GM21447 (cell line): ENCODE data around the gene NKX1-1.
"Not testable (repeated sequence)": the region's sequence is repeated elsewhere in the genome, so short reads cannot be mapped to it uniquely, and the experiment has no call there.

Experiments
- ATAC-seq: cut with Tn5 transposase; IDR thresholded peaks from one replicate; pipeline ENCODE4 v1.9.1; 2021; ENCODE audit not compliant: unreplicated experiment

Gene NKX1-1

DNA sequence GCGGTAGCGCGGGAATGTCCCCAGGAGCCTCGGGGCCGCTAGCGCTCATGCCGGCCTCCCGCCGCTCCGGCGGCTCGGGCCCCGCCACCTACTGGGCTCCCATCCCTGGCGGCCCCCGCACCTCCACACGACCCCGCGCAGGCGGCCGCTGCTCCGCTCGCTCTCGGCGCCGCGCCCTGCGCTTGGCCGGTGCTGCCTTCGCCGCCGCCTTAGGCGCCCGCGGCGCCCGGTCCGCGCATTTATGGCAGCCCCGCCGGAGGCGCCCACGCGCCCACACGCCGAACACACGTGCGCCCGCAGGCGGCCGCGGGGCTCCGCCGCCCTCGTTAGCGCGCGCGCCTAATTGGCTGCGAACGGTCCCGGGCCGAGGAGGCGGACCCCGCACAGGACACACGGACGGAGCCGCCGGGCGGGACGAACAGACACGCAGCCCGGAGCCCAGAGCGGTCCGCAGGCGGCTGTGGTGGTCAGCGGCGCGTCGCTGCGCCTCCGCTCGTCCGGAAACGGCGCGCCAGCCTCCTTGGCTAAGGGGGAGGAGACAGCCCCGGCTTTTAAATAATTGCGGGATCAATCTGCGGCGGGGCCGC is at the start of gene NKX1-1:
Gene NKX1-1 (minus strand): TSS at position 49 of the 587 bp plus-strand sequence. CDS start 0 bp downstream, at position 49.
- no peak for ATAC-seq

DNA sequence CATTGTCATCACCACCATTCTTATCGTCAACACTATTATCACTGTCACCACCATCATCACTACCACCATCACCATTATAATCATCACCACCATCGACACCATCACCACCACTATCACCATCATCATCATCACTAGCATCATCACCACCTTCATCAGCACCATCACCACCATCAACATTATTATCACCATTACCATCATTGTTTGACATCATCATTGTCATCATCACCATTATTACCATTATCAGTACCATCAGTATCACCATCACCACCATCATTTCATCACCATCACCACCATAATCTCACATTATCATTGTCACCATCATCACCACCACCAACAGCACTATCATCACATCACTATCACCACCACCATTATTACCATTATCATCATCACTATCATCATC is 47.5 kb upstream of the NKX1-1 start:
- no peak for ATAC-seq

DNA sequence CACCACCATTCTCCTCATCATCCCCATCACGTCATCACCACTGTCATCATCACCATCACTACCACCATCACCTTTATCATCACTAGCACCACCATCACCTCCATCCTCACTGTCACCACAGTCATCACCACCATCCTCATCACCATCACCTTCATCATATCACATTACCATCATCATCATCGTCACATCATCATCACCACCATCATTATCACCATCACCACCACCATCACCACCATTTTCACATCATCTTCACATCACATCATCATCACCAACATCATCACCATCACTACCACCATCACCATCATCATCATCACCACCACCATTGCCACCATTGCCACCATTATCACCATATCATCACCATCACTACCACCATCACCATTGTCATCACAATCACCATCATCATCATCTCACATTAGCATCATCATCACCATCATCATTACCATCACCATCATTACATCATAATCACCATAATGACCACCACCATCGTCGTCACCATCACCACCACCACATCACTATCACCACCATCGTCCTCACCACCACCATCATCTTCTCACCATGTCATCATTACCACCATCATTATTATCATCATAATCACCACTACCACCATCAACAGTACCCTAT is 46.3 kb upstream of the NKX1-1 start:
- no peak for ATAC-seq

DNA sequence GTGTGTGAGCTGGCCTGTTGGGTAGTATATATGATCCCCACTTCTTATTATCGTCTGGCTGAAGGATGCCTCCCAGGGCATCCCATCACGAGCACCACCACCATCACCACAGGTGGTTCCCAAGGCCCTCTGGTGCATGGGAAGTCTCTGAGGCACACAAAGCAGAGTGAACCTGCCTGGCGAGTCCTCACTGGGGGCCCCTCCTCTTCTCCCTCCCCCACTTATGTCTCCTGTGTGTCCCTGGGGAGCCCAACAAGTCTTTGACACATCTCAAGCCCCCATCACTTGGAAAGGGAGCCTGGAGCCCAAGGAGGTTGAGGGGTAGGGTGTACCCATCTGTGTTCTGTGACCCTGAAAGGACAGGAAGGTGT is 45.5 kb upstream of the NKX1-1 start:
- ATAC-seq: no peak

DNA sequence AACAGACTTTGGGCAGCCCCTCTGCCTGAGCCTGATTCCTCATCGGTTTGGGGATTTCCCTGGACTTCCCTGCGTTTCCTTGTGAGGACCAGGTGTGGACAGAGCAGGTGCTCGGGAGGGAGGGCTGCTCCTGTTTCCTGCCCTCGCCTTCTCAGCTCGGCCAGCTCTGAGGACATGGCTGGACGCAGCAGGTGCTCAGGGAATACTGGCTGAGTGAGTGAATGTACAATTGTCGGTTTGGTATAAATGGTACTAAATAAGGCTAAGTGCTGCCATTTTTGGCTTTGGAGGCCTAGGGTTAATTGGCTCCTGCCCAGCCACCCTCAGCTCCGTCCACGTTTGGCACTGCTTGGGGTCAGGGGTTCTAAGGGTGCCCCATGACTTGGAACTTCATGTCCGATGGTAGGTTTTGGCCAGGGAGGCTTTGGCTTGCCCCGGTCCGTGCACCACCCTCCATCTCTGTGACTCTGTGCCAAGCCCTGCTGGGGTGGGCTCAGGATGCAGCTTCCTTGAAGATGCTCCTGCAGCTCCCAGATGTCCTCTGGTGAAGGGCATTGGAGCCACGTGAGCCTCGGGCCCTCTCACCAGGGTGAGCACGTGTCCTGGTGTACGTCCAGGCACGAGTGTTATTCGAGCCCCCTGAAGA is 45.0 kb upstream of the NKX1-1 start:
- no peak for ATAC-seq

DNA sequence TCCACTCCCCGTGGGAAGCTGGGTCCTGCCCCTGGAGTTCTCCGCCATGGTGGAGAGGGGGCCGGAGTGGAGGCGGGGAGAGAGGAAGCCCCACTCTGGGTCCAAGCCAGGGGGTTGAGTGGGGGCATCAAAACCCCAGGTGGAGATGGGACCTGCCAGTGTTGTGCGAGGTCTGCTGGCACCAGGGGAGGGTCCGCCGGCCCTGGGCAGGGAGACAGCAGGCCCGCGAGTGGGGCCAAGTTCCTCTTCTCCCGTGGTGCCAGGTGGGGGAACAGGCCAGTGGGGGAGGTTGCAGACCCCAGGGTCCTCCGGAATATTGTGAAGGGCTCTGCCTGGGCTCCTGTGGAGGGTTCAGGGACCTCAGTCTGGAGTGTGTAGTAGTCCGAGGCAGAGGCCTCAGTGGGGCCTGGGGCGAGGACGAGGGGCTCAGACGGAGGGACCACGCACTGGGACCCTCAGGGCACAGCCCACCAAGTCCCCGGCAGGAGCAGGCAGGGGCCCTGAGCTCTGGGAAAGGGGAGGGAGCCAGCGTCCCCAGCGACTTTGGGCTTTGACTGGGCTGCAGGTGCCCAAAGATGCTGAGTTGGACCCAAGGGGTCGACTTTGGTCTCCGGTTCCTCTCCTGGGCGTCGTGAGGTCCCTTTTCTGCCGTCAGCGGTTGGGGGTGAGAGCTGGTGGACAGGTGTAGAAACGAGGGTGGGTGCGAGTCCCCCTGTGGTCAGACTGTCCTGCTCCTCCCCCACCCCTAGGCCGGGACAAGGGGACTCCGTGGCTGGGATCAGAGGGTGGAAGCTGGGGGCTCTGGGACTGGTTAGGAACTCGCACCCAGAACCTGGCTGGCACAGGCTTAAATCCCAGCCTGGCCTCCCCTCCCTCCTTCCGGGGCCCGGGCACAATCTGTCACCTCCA is 43.8 kb upstream of the NKX1-1 start:
- no peak for ATAC-seq

DNA sequence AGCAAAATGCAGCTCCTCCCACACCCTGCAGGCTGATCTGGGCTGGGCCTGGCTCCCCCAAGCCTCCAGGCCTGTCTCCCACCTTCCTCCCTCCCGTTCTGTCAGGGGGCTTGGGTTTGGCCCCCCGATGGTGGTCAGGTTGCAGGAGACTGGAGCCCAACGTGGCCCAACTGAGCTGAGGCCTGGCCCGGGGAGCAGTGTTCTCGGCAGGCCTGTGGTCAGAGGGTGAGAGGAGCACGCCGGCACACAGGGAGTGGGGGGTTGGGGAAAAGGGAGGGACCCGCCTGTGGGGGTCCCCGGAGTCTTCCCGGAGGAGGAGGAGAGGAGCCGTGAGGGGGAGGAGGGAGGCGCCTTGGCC is 43.2 kb upstream of the NKX1-1 start:
- ATAC-seq: no peak

DNA sequence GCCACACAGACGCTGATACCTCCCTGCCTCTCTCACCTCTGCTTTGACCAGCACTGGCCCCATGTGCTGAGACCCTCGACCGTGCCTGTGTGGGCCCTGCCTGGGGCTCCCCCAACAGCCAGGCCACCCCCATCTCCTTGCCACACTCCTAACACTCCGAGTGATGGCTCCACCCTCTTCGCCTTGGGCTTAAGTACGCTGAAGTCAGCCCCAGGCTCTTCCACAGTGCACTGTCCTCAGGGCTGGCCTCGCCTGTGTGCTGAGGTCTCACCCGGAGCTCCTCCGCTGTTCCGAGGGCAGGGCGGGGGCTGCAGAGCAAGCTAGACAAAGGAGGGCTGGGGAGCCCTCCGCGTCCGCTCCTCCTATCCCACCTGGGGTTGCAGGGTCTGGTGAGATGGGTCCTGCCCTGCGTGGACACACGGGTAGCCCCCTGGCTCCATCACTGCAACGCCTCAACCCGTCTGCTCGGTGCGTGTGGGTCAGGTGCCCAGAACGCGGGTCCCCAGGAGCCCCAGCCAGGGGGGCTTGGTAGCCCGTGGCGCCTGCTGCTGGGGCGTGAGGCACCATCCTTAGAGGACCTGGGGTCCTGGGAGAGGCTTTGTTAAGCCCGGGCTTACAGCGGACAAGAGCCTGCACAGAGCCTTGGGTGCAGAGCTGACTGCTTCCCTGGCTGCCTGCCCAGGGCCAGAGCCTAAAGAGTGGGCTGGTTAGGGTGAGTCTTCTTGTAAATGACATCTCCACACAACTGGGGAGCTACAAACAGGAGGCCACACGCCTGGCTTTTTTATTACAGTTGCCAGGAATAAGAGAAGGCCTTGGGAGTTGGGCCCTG is 42.6 kb upstream of the NKX1-1 start:
- no peak for ATAC-seq

DNA sequence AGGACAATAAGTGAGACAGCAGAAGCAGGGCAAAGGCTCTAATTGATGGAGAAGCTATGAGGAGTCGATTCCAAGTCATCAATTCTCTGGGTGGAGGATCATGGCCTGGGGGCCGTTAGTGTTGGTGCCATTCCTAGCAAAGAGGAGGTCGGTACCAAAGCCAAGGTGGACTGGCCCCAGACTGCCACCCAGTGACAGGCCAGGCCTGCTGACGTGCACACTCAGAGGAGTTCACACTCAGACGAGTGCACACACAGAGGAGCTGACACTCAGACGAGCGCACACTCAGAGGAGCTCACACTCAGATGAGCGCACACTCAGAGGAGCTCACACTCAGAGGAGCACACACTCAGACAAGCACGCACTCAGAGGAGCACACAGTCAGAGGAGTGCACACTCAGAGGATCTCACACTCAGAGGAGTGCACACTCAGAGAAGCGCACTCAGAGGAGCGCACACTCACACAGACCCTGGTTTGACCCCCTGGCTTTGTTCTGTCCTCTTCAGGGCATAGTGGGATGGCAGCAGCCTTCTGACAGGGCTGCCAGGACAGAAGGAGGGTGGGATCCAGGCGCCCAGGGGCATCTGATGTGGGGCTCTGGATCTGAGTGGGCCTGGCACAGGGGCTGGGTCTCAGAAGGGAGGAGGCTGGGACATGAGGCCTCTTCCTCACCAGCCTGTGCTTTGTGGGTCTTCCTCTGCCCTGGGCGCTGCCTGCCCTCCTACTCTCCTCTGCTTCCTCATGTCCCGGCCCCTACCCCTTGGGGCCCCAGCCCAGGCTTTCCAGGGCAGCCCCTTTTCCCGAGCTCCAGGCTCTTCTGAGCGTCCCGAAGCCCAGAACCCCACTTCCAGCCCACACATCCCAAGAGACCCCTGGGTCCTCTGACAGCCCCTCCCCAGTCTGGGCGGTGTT is 41.7 kb upstream of the NKX1-1 start:
- no peak for ATAC-seq

DNA sequence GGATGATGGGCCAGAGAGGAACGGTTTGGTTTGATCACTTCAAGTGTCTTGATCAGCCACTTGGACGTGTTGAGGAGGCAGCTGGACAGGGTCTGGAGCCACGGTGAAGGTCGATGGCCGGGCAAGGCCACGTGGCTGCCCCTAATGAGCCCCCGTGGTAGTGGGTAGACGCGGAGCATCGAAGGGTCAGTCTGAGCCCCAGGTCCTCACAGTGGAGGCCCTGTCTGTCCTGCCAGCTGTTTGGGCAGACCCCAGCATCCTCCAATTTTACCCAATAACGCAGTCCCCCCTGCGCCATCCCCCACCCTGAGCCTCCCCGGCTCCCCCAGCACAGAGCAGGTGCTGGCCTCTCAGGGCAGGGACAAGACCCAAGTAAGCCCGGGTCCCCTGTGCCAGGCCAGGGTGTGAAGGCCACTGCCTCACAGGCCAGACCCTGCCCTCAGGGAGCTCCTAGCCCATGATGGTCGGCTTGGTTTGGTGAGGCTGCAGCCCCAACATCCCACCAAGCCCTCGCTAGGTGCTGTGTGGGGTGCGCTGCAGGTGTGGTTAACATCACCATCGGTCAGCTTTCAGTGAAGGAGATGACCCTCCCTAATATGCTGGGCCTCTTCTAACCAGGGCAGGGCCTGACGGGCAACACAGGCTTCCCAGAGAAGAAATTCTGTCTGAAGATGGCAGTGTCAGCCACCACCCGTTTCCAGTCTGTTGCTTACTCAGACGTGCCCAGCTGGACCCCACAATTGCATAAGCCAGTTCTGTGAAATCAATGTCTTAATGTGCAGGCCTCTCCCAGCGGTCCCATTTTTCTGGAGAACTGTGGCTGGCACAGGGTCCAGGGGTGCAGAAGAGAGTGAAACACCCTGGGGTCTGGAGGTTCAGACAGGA is 40.5 kb upstream of the NKX1-1 start:
- ATAC-seq: no peak

DNA sequence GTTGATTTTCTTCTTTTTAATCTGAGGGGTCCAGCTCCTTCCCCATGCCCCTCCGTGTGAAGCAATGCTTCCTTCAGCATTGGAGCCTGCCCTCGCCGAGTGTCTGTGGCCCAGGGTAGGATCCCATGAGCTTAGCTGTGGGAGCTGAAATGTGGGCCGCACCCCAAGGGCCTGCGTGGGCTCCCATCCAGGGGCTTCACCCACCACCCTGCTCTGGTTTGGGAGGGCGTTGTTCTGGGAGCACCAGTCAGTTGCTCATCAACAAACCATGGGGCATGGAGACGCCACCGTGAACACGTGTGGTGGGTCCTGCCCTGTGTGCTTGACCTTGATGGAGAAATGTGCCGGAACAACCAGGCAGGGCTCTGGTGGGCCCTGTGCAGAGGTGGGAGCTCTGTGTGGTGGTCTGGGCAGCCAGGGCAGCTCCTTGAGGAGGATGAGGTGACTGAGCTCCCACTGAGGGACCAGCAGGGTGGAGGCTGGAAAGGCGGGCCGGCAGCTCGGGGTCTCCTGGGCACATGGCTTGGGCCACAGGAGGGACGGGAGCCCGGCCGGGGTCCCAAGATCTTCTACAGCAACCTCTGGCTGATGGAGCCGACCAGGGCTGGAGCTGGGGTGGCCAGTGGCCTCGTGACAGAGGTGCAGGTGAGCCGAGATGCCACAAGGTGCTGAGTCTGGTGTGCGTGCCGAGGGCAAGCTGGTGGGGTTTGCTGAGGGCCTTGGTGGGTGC is 39.6 kb upstream of the NKX1-1 start:
- no peak for ATAC-seq

DNA sequence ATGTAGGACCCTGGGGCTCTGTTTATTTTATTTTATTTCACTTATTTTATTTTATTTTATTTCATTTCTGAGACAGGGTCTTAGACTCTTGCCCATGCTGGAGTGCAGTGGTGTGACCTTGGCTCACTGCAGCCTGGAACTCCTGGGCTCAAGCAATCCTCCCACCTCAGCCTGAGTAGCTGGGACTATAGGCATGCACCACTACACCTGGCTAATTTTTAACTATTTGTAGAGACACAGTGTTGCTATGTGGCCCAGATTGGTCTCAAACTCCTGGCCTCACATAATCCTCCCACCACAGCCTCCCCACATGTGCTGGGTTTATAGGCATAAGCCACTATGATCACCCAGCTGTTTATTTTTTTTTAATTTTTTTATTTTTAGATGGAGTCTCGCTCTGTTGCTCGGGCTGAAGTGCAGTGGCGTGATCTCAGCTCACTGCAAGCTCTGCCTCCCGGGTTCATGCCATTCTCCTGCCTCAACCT is 37.5 kb upstream of the NKX1-1 start:
- ATAC-seq: not testable (repeated sequence)

DNA sequence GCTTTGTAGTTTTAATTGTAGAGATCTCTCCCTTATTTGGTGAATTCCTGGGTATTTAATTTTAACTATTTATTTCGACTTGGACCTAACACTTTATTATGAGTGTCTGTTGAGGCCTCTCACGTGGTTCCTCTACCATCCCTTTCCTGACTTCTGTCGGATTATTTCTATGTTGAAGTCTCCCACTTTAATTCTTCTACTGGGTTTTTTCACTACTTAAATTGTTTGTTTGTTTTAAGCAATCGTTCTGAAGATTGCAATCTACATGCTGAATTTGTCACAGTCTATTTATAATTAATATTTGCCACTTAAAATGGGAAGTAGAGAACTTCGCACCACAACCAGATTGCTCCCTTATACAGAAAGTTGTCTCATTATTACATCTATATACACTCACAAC is 20.8 kb upstream of the NKX1-1 start:
- no peak for ATAC-seq

DNA sequence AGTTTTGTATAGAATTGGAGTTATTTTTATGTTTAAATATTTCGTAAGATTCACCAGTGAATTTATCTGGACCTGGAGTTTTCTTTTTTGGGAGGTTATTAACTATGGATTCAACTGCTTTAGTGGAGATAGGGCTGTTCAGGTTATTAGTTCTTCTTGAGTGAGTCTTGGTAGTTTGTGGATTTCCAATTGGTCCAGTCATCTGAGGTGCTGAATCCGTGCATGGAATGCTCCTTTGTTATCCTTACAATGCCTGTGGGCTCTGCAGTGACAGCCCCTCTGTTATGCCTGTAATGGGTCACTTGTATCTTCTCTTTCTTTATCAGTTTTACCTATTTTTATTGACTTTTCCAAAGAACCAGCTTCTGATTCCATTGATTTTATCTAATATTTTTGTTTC is 15.4 kb upstream of the NKX1-1 start:
- ATAC-seq: no peak

DNA sequence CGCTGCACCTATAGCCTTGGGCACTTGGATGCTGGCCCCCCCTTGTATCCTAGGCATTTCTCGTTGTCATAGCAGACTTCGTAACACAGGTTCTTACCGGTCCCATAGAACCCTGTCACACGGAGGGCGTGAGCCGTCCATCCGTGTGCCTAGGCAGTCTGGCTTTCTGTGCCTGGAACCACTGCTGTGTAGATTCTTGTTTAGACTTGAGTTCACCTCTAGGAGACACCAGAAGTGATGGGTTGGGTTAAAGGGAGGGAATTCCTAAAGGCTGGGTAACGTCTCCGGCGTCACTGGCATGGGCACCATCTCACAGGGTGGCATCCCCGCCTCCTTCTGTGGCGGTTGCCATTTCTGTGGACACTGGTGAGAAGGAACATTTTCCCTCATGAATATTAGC is 13.5 kb upstream of the NKX1-1 start:
- no peak for ATAC-seq

DNA sequence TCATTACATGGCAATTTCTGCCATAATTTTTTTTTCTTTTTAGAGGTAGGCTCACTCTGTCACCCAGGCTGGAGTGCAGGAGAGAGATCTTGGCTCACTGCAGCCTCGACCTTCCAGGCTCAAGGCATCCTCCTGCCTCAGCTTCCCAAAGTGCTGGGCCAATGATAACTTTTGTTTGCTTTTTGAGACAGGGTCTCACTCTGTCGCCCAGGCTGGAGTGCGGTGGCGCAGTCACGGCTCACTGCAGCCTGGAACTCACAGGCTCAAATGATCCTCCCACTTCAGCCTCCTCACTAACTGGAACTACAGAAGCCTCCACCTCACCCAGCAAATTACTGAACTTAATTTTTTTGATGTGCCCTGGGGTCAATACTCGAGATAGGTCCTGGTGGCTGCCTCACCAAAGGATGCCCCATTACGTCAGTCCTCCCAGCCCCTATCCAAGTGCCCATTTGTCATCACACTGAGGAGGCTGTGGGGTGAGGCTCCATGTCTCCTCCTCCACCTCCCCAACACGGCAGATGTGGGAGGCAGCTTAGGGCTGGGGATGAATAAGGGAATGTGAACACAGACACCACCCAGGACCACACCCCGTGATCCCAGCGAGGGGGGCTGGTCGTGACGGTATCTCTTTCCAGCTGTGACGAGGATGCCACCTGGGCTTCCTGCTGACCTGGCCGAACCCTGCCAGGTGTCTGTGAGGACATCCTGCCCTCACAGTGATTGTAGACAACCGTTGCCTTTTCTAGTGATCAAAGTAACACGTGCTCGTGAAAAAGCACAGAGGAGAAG is 12.4 kb upstream of the NKX1-1 start:
- no peak for ATAC-seq
